GM23338 (cell line): Measurements from ENCODE around the gene CAD. TPM values are rescaled to one million over a fixed set of nuclear protein-coding genes. Genes with fewer than 3 reads are reported as not detected.

Experiments
- ATAC-seq: fragments of 200-7000 bp; cut with Tn5 transposase; 3 replicates; pipeline ENCODE4 v1.9.1; 2020
- DNase-seq: peaks from one replicate; pipeline ENCODE4 v3.0.0-alpha.2; 2015; ENCODE audit warnings: low spot score
- H2AFZ ChIP-seq: fragments of 200-600 bp; sonication (generic); 2 replicates; pipeline ENCODE4 v1.8.0; 2016; ENCODE audit warnings: antibody characterized with exemption, mild to moderate bottlenecking, moderate library complexity
- H3F3A ChIP-seq: fragments of 200-600 bp; sonication (generic); replicated peaks from 2 replicates; pipeline ENCODE4 v1.8.0; 2017; ENCODE audit warnings: antibody characterized with exemption, mixed run types, low read depth
- H3K27ac ChIP-seq: fragments of 200-600 bp; sonication (generic); 2 replicates; pipeline ENCODE4 v1.6.1; 2016; ENCODE audit warnings: low read depth
- H3K27me3 ChIP-seq: fragments of 200-600 bp; sonication (generic); 2 replicates; pipeline ENCODE4 v1.8.0; 2016; ENCODE audit warnings: mild to moderate bottlenecking, mixed run types, moderate library complexity; ENCODE audit not compliant: insufficient read depth
- H3K36me3 ChIP-seq: fragments of 200-600 bp; sonication (generic); 2 replicates; pipeline ENCODE4 v1.8.0; 2016; ENCODE audit warnings: mild to moderate bottlenecking; ENCODE audit not compliant: insufficient read depth
- H3K4me1 ChIP-seq: fragments of 200-600 bp; sonication (generic); 2 replicates; pipeline ENCODE4 v1.8.0; 2016; ENCODE audit warnings: mild to moderate bottlenecking, moderate library complexity; ENCODE audit not compliant: insufficient read depth
- H3K4me2 ChIP-seq: fragments of 200-600 bp; sonication (generic); 2 replicates; pipeline ENCODE4 v1.7.1; 2017; ENCODE audit warnings: mixed run types
- H3K4me3 ChIP-seq: fragments of 200-600 bp; sonication (generic); 2 replicates; pipeline ENCODE4 v1.6.1; 2016; ENCODE audit warnings: mixed run types
- H3K79me2 ChIP-seq: fragments of 200-600 bp; sonication (generic); replicated peaks from 2 replicates; pipeline ENCODE4 v1.8.0; 2017; ENCODE audit warnings: mild to moderate bottlenecking; ENCODE audit not compliant: insufficient read depth
- H3K9me2 ChIP-seq: fragments of 200-600 bp; sonication (generic); 2 replicates; pipeline ENCODE4 v1.8.0; 2017; ENCODE audit not compliant: insufficient read depth
- H4K20me1 ChIP-seq: fragments of 200-600 bp; sonication (generic); replicated peaks from 2 replicates; pipeline ENCODE4 v1.8.0; 2017; ENCODE audit warnings: mild to moderate bottlenecking; ENCODE audit not compliant: insufficient read depth
- H3K27ac Mint-ChIP-seq: 2 replicates; pipeline ENCODE4 v1.8.0; 2020; ENCODE audit warnings: inconsistent platforms, mild to moderate bottlenecking, moderate library complexity, mixed read lengths
- H3K27me3 Mint-ChIP-seq: 3 replicates; pipeline ENCODE4 v1.8.0; 2022; ENCODE audit warnings: low read depth, mild to moderate bottlenecking, moderate library complexity, mixed read lengths, inconsistent platforms; ENCODE audit not compliant: insufficient read depth, poor library complexity
- H3K36me3 Mint-ChIP-seq: 3 replicates; pipeline ENCODE4 v1.8.0; 2021; ENCODE audit warnings: low read depth, mild to moderate bottlenecking, inconsistent platforms, moderate library complexity, mixed read lengths
- H3K4me1 Mint-ChIP-seq: 3 replicates; pipeline ENCODE4 v1.8.0; 2020; ENCODE audit warnings: mild to moderate bottlenecking, inconsistent platforms, mixed read lengths
- H3K4me3 Mint-ChIP-seq: 3 replicates; pipeline ENCODE4 v1.8.0; 2021; ENCODE audit warnings: moderate library complexity, mild to moderate bottlenecking, inconsistent platforms, mixed read lengths
- H3K9me3 Mint-ChIP-seq: 3 replicates; pipeline ENCODE4 v1.8.0; 2020; ENCODE audit warnings: moderate library complexity, mild to moderate bottlenecking, inconsistent platforms, mixed read lengths
- CREB1 ChIP-seq: fragments of 250-450 bp; sonication (Bioruptor Pico); IDR thresholded peaks from 2 replicates; pipeline ENCODE4 v1.5.0; 2020; ENCODE audit warnings: low read depth, mild to moderate bottlenecking, moderate library complexity
- EZH2 ChIP-seq: fragments of 200-600 bp; sonication (generic); IDR thresholded peaks from one replicate; pipeline ENCODE4 v1.8.0; 2017; ENCODE audit warnings: antibody characterized with exemption, mild to moderate bottlenecking, low read depth; ENCODE audit not compliant: unreplicated experiment
- EZH2phosphoT487 ChIP-seq: fragments of 200-600 bp; sonication (generic); IDR thresholded peaks from one replicate; pipeline ENCODE4 v1.8.1; 2018; ENCODE audit warnings: antibody characterized with exemption; ENCODE audit not compliant: unreplicated experiment
- POLR2AphosphoS5 ChIP-seq: IDR thresholded peaks from 2 replicates; pipeline ENCODE4 v1.6.1; 2016; ENCODE audit warnings: antibody characterized with exemption, low read depth
- REST ChIP-seq: IDR thresholded peaks from one replicate; pipeline ENCODE4 v1.6.1; 2018; ENCODE audit warnings: antibody characterized with exemption; ENCODE audit not compliant: unreplicated experiment
- ZNF462 ChIP-seq: fragments of 250-450 bp; sonication (Bioruptor Pico); IDR thresholded peaks from 2 replicates; pipeline ENCODE4 v1.5.0; 2020; ENCODE audit warnings: mild to moderate bottlenecking, moderate library complexity
- polyA plus RNA-seq: library from polyadenylated mRNA; unstranded; fragments of >200 nt; fragmentation: Nextera tagmentation; extraction: Ambion mirVana; gene quantifications from 2 replicates; pipeline ENCODE4 v1.2.1, GENCODE V29; 2016
- total RNA-seq: library from RNA; depleted of rRNA; stranded (reverse); fragments of >200 nt; shearing (Covaris generic); gene quantifications from 2 replicates; pipeline ENCODE4 v1.2.3, GENCODE V29; 2014

Gene CAD
- total and polyA plus RNA-seq, 2 experiments from 2014 or later, result 38.1 to 147 TPM

- Histone ChIP-seq H3K79me2 (no peaks in the 10 kb centered on the region), H3K9me2 (peaks cover 4% of the 10 kb centered on the region; the same call in 1 of the 2 replicates), H2AFZ (peak overlapping the region; percentile 97), H3K4me1 (peaks cover 27% of the 10 kb centered on the region), H4K20me1 (no peaks in the 10 kb centered on the region), H3K4me2 (peak overlapping the region; percentile 76), H3K27me3 (no peaks in the 10 kb centered on the region), H3K36me3 (no peaks in the 10 kb centered on the region), H3K27ac (0 out of 2 replicates have a peak overlapping the region, but pooled peaks have one; percentile 56), H3K4me3 (peak overlapping the region; percentile 41; the same call in 1 of the 2 replicates), H3F3A (peaks cover 13% of the 10 kb centered on the region)
- Mint-ChIP-seq H3K4me3 (peak overlapping the region; percentile 63), H3K27ac (peak overlapping the region; percentile 86), H3K4me1 (peaks cover 47% of the 10 kb centered on the region), H3K36me3 (no peaks in the 10 kb centered on the region), H3K27me3 (peaks cover 21% of the 10 kb centered on the region), H3K9me3 (no peaks in the 10 kb centered on the region)
- DNase-seq (no peak), ATAC-seq (peak; percentile 52)
- TF ChIP-seq POLR2AphosphoS5 (no peak), EZH2phosphoT487 (no peak), CREB1 (CRISPR knock-in tag) (no peak), REST (no peak), EZH2 (no peak)
Measured at GRCh38 chr2:27282892-27283291, 65.7 kb downstream of the CAD start.

GRCh38 chr2:27284996-27285395 is 67.8 kb downstream of the CAD start:
- Histone ChIP-seq H3K4me3 (no peak overlapping the region), H3K27me3 (no peaks in the 10 kb centered on the region), H3K79me2 (no peaks in the 10 kb centered on the region), H3K9me2 (peaks cover 4% of the 10 kb centered on the region; the same call in 1 of the 2 replicates), H3K4me1 (peaks cover 27% of the 10 kb centered on the region), H4K20me1 (no peaks in the 10 kb centered on the region), H3K36me3 (no peaks in the 10 kb centered on the region), H3K27ac (no peak overlapping the region), H3F3A (peaks cover 13% of the 10 kb centered on the region), H2AFZ (no peak overlapping the region), H3K4me2 (no peak overlapping the region)
- ATAC-seq, result no peak
- TF ChIP-seq CREB1 (CRISPR knock-in tag) (no peak), ZNF462 (no peak), EZH2phosphoT487 (no peak)
- Mint-ChIP-seq H3K4me3 (no peak overlapping the region), H3K27ac (no peak overlapping the region), H3K27me3 (peaks cover 17% of the 10 kb centered on the region), H3K9me3 (no peaks in the 10 kb centered on the region), H3K4me1 (peaks cover 44% of the 10 kb centered on the region), H3K36me3 (no peaks in the 10 kb centered on the region)
- DNase-seq, result no peak
